SK-N-SH treated with all-trans-retinoic acid at 6 μM for 48 hours (cell line): ENCODE results near the gene HIGD2B.
"Not testable (repeated sequence)": the region's sequence is repeated elsewhere in the genome, so short reads cannot be mapped to it uniquely, and the experiment has no call there.

Experiments used
- ARNTL ChIP-seq: fragments of 450-650 bp; formaldehyde crosslinking; IDR thresholded peaks from 2 replicates; pipeline ENCODE4 v1.5.0; 2020; ENCODE audit warnings: low read depth, mild to moderate bottlenecking, moderate library complexity, borderline replicate concordance
- CREB5 ChIP-seq: fragments of 250-450 bp; sonication (Bioruptor Pico); IDR thresholded peaks from 2 replicates; pipeline ENCODE4 v1.5.1; 2020; ENCODE audit warnings: low read depth, mild to moderate bottlenecking, moderate library complexity
- GLIS3 ChIP-seq: fragments of 250-450 bp; sonication (Bioruptor Pico); IDR thresholded peaks from 2 replicates; pipeline ENCODE4 v1.5.0; 2020; ENCODE audit warnings: mild to moderate bottlenecking, moderate library complexity
- OSR1 ChIP-seq: fragments of 250-450 bp; sonication (Bioruptor Pico); IDR thresholded peaks from 2 replicates; pipeline ENCODE4 v1.8.0; 2022; ENCODE audit warnings: moderate library complexity, mild to moderate bottlenecking, inconsistent platforms
- PATZ1 ChIP-seq: fragments of 250-450 bp; sonication (Bioruptor Pico); IDR thresholded peaks from 2 replicates; pipeline ENCODE4 v1.8.0; 2020; ENCODE audit warnings: mild to moderate bottlenecking, moderate library complexity, borderline replicate concordance
- RARB ChIP-seq: fragments of 250-450 bp; sonication (Bioruptor Pico); IDR thresholded peaks from 2 replicates; pipeline ENCODE4 v1.8.0; 2021; ENCODE audit warnings: mild to moderate bottlenecking, moderate library complexity
- SNAI2 ChIP-seq: fragments of 250-450 bp; sonication (Bioruptor Pico); IDR thresholded peaks from 2 replicates; pipeline ENCODE4 v1.5.0; 2020; ENCODE audit warnings: mild to moderate bottlenecking, moderate library complexity
- ZC3H10 ChIP-seq: fragments of 250-450 bp; sonication (Bioruptor Pico); IDR thresholded peaks from 2 replicates; pipeline ENCODE4 v1.5.1; 2021; ENCODE audit warnings: mild to moderate bottlenecking, moderate library complexity
- ZFP3 ChIP-seq: fragments of 250-450 bp; sonication (Bioruptor Pico); IDR thresholded peaks from 2 replicates; pipeline ENCODE4 v1.5.0; 2020; ENCODE audit warnings: mild to moderate bottlenecking, moderate library complexity
- ZFP30 ChIP-seq: fragments of 450-650 bp; formaldehyde crosslinking; IDR thresholded peaks from 2 replicates; pipeline ENCODE4 v1.5.0; 2022; ENCODE audit warnings: mild to moderate bottlenecking, moderate library complexity
- ZNF70 ChIP-seq: fragments of 450-650 bp; formaldehyde crosslinking; IDR thresholded peaks from 2 replicates; pipeline ENCODE4 v1.5.0; 2020; ENCODE audit warnings: mild to moderate bottlenecking, moderate library complexity
- ZNF8 ChIP-seq: fragments of 450-650 bp; formaldehyde crosslinking; IDR thresholded peaks from 2 replicates; pipeline ENCODE4 v1.5.0; 2020; ENCODE audit warnings: mild to moderate bottlenecking, moderate library complexity

GRCh38 chr15:72669803-72670202 is 16.2 kb downstream of the HIGD2B start:
- TF ChIP-seq ZC3H10; RARB; ZFP3 (CRISPR knock-in tag); ZFP30 (CRISPR knock-in tag); SNAI2 (CRISPR knock-in tag); CREB5 (CRISPR knock-in tag); PATZ1; ZNF8; ZNF70; GLIS3 (CRISPR knock-in tag); OSR1; ARNTL (CRISPR knock-in tag): not testable (repeated sequence)
